ENCODE data around the gene AMIGO3.

AMIGO3 gene

DNA sequence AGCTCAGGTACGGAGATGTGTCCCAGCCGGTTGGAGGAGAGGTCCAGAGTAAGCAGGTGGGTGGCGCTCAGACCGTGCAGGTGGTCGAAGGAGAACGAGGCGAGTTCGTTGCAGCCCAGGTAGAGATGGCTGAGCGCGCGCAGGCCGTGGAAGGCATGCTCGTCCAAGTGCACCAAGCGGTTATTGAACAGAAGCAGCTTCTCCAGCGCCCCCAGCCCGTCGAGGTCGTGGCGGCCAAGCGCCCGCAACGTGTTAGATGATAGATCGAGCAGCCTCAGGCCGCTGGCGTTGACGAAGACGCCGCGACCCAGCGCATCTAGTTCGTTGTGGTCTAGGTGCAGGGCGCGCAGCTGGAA is 648 bp downstream of the AMIGO3 start:
- H3K4me2 ChIP-seq (ENCODE audit: low read length), result no peak overlapping the region
- H3K9ac ChIP-seq (ENCODE audit: low read length), result no peak overlapping the region
- peaks cover 25% of the 10 kb centered on the region for H3K79me2 ChIP-seq (ENCODE audit: low read length)
- H2AFZ ChIP-seq (ENCODE audit: low read depth, low read length), result no peak overlapping the region
- no peaks in the 10 kb centered on the region for H4K20me1 ChIP-seq (ENCODE audit: insufficient read depth, low read length)
- no peaks in the 10 kb centered on the region for H3K9me3 ChIP-seq (ENCODE audit: insufficient read depth, low read length)
- TF ChIP-seq EZH2phosphoT487 (IDR thresholded peaks at IDR 0.05; ENCODE audit: low read depth), result no peak
- TF ChIP-seq, protein P1, sequence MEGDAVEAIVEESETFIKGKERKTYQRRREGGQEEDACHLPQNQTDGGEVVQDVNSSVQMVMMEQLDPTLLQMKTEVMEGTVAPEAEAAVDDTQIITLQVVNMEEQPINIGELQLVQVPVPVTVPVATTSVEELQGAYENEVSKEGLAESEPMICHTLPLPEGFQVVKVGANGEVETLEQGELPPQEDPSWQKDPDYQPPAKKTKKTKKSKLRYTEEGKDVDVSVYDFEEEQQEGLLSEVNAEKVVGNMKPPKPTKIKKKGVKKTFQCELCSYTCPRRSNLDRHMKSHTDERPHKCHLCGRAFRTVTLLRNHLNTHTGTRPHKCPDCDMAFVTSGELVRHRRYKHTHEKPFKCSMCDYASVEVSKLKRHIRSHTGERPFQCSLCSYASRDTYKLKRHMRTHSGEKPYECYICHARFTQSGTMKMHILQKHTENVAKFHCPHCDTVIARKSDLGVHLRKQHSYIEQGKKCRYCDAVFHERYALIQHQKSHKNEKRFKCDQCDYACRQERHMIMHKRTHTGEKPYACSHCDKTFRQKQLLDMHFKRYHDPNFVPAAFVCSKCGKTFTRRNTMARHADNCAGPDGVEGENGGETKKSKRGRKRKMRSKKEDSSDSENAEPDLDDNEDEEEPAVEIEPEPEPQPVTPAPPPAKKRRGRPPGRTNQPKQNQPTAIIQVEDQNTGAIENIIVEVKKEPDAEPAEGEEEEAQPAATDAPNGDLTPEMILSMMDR (IDR thresholded peaks at IDR 0.05; ENCODE audit: low read depth, low read length), result no peak
- H3K27ac ChIP-seq (ENCODE audit: low read length), result no peak overlapping the region
- H3K27me3 ChIP-seq (ENCODE audit: low read depth, low read length), result no peaks in the 10 kb centered on the region
- peaks cover 9% of the 10 kb centered on the region for H3K4me1 ChIP-seq (ENCODE audit: low read length)
- no peak overlapping the region for H3K4me3 ChIP-seq (ENCODE audit: low read length)
- peaks cover 53% of the 10 kb centered on the region for H3K36me3 ChIP-seq (replicated peaks; ENCODE audit: low read depth, low read length)

DNA sequence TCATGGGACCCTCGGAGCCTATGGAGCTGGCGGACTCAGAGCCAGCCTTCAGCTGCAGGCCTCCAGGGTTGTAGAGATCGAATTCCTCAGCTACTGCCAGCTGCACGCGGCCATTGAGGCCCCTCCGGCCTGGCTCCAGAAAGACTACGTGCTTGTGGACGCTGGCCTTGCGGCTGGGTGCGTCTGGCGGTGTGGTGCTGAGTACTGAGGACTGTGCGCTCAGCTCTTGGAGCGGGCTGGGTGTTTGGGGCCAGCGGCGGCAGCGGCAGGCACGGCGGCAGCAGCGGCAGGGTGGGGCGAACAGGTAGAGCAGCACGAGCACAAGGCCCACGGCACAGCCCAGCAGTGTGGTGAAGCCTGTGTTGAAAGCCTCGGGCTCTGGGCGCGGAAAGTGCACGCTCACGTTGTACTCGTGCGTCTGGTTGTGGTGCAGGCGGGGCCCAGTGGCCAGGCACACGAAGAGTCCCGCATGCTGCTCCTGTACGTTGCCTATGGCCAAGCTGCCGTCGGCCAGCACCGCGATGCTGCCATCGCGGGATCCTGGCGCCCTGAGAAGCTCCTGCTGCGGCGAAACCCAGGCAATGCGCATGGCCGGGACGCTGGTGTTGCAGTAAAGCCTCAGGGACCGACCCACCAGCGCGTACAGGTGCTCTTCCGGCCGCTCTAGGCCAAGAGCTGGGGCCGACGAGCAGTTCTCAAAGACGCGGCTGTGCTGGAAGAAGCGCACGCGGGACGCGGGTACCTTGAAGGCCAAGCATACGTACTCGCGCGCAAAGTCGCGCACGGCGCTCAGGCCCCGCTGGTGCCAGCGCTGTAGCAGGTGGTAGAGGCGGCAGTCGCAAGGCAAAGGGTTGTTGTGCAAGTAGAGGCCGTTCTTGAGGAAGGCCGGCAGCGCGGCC is 1.3 kb downstream of the AMIGO3 start:
- Histone ChIP-seq H3K4me3 (ENCODE audit: low read length) (no peak overlapping the region), H3K4me1 (ENCODE audit: low read length) (peaks cover 9% of the 10 kb centered on the region), H4K20me1 (ENCODE audit: insufficient read depth, low read length) (no peaks in the 10 kb centered on the region), H3K4me2 (ENCODE audit: low read length) (no peak overlapping the region), H3K9me3 (ENCODE audit: insufficient read depth, low read length) (no peaks in the 10 kb centered on the region), H3K9ac (ENCODE audit: low read length) (no peak overlapping the region), H3K36me3 (replicated peaks; ENCODE audit: low read depth, low read length) (peaks cover 53% of the 10 kb centered on the region), H3K27ac (ENCODE audit: low read length) (no peak overlapping the region), H3K27me3 (ENCODE audit: low read depth, low read length) (no peaks in the 10 kb centered on the region), H3K79me2 (ENCODE audit: low read length) (peaks cover 20% of the 10 kb centered on the region), H2AFZ (ENCODE audit: low read depth, low read length) (no peak overlapping the region)
- no peak for TF ChIP-seq EZH2phosphoT487 (IDR thresholded peaks at IDR 0.05; ENCODE audit: low read depth)
- TF ChIP-seq, protein P1 (IDR thresholded peaks at IDR 0.05; ENCODE audit: low read depth, low read length), result no peak

DNA sequence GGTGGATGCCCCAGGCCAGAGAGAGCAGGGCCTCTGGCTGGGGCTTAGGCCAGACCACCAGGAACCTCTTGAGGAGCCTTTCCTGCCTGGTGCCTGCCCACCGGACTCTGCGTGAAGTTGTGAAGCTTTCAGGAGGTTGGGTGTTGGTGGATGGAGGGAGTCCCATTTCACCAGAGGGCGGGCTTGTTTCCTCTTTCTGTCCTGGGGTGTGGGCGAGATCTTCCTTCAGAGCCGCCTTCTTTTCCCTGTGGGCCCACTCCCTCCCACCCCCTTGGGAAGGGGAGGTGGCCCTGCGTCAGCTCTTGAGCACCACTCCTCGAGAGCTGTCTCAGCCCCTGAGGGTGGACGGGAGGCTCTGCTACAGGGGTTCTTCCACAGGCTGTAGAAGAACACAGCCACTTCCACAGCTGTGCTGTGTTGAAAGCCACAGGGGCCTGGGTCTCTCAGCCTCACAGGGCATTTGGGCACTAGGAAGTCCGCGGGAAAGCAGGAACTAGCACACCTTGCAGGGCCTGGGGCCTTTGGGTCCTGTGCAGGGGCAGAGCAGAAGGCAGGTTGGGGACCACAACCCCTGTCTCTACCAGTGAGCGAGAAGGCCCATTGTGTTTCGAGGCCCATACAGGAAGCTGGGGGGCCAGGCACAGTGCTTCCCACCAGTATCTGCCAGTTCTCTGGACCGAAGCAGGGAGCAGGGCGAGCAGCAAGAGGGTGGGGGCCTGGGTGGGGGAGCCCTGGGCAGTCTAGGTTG is 2.1 kb downstream of the AMIGO3 start:
- no peak overlapping the region for H3K4me3 ChIP-seq (ENCODE audit: low read length)
- H4K20me1 ChIP-seq (ENCODE audit: insufficient read depth, low read length), result no peaks in the 10 kb centered on the region
- H3K36me3 ChIP-seq (replicated peaks; ENCODE audit: low read depth, low read length), result peaks cover 48% of the 10 kb centered on the region
- no peak overlapping the region for H3K4me2 ChIP-seq (ENCODE audit: low read length)
- H3K9ac ChIP-seq (ENCODE audit: low read length), result no peak overlapping the region
- no peak overlapping the region for H2AFZ ChIP-seq (ENCODE audit: low read depth, low read length)
- H3K27ac ChIP-seq (ENCODE audit: low read length), result no peak overlapping the region
- H3K27me3 ChIP-seq (ENCODE audit: low read depth, low read length), result no peaks in the 10 kb centered on the region
- peaks cover 1% of the 10 kb centered on the region for H3K4me1 ChIP-seq (ENCODE audit: low read length)
- no peaks in the 10 kb centered on the region for H3K9me3 ChIP-seq (ENCODE audit: insufficient read depth, low read length)
- H3K79me2 ChIP-seq (ENCODE audit: low read length), result peaks cover 11% of the 10 kb centered on the region
- no peak for TF ChIP-seq EZH2phosphoT487 (IDR thresholded peaks at IDR 0.05; ENCODE audit: low read depth)
- TF ChIP-seq, protein P1 (IDR thresholded peaks at IDR 0.05; ENCODE audit: low read depth, low read length), result no peak

DNA sequence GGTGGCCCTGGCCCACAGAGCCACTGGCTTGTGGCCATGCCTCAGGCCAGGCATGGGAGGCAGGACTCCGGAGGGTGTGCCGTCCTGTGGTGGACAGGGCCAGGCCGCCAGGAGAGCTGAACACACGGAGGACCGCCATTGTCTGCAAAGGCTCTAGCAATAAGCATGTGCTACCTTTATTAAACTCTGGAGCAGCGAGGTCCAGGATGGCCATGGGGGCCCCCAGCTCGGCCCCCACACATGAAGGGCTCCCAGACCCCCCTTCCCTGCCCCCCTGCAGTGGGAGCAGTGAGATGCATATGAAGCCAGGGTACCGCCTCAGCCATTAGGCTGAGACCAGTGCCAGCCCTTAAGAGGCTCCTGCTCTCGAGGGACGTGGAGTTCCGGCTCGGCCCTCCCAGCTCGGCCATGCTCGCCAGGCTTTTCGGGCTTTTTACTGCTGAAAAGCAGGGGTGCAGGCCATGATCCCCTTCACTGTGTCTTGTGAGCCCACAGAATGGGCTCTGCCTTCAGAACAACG is 2.7 kb downstream of the AMIGO3 start:
- no peaks in the 10 kb centered on the region for H3K27me3 ChIP-seq (ENCODE audit: low read depth, low read length)
- no peaks in the 10 kb centered on the region for H3K4me1 ChIP-seq (ENCODE audit: low read length)
- peaks cover 5% of the 10 kb centered on the region; the same call in 1 of the 2 replicates for H3K79me2 ChIP-seq (ENCODE audit: low read length)
- H4K20me1 ChIP-seq (ENCODE audit: insufficient read depth, low read length), result no peaks in the 10 kb centered on the region
- H3K27ac ChIP-seq (ENCODE audit: low read length), result no peak overlapping the region
- H3K9me3 ChIP-seq (ENCODE audit: insufficient read depth, low read length), result no peaks in the 10 kb centered on the region
- H3K4me2 ChIP-seq (ENCODE audit: low read length), result no peak overlapping the region
- H3K36me3 ChIP-seq (replicated peaks; ENCODE audit: low read depth, low read length), result peaks cover 42% of the 10 kb centered on the region
- no peak overlapping the region for H3K4me3 ChIP-seq (ENCODE audit: low read length)
- TF ChIP-seq EZH2phosphoT487 (IDR thresholded peaks at IDR 0.05; ENCODE audit: low read depth), result no peak
- TF ChIP-seq, protein P1 (IDR thresholded peaks at IDR 0.05; ENCODE audit: low read depth, low read length), result no peak
- no peak overlapping the region for H3K9ac ChIP-seq (ENCODE audit: low read length)
- no peak overlapping the region for H2AFZ ChIP-seq (ENCODE audit: low read depth, low read length)
